SK-N-MC (cell line): Measurements from ENCODE around the gene LDB1.

Source experiments
- EZH2 ChIP-seq: fragments of 200-600 bp; sonication (generic); IDR thresholded peaks from one replicate; pipeline ENCODE4 v1.6.1; 2017; ENCODE audit warnings: antibody characterized with exemption
- FOXP2 ChIP-seq: optimal IDR thresholded peaks from 2 replicates; pipeline ENCODE3; 2011; ENCODE audit warnings: mild to moderate bottlenecking, moderate library complexity; ENCODE audit not compliant: insufficient read depth; ENCODE audit errors: extremely low read length, control extremely low read depth
- POLR2AphosphoS5 ChIP-seq: IDR thresholded peaks from 2 replicates; pipeline ENCODE4 v1.6.1; 2012; ENCODE audit warnings: mild to moderate bottlenecking, low read depth, low read length, borderline replicate concordance

DNA sequence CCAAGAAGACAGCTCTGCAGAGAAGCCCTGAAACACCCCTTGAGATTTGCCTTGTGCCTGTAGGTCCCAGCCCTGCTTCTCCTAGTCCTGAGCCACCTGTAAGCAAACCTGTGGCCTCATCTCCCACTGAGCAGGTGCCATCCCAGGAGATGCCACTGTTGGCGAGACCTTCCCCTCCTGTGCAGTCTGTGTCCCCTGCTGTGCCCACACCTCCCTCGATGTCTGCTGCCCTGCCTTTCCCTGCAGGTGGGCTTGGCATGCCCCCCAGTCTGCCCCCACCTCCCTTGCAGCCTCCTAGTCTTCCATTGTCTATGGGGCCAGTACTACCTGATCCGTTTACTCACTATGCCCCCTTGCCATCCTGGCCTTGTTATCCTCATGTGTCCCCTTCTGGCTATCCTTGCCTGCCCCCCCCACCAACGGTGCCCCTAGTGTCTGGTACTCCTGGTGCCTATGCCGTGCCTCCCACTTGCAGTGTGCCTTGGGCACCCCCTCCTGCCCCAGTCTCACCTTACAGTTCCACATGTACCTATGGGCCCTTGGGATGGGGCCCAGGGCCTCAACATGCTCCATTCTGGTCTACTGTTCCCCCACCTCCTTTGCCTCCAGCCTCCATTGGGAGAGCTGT lies 20.9 kb upstream of the LDB1 start:
- TF ChIP-seq POLR2AphosphoS5 (no peak), EZH2 (no peak), FOXP2 (no peak)
